Dermis microvascular lymphatic vessel endothelial cell (primary cell): ENCODE measurements around the gene NFS1. TPM values are rescaled to one million over a fixed set of nuclear protein-coding genes. Genes with fewer than 3 reads are reported as not detected.

ENCODE experiments used
- total RNA-seq: library from RNA; depleted of rRNA; stranded (reverse); fragments of >200 nt; gene quantifications from 2 replicates; pipeline ENCODE4 v1.2.1, GENCODE V29; 2014

NFS1 gene
- total RNA-seq, 1 donor from 2014 or later, result 15.1 TPM

Other genes with a start within 250 kb of the NFS1 start
- gene CEP250, start 243.8 kb downstream of the NFS1 start, total RNA-seq, result 6.7 and 7.3 TPM in 2 replicates
- gene C20orf173, start 169.7 kb downstream of the NFS1 start, total RNA-seq, result not detected in 2 replicates
- 287 and 401 TPM in 2 replicates for gene ERGIC3, start 157.3 kb downstream of the NFS1 start, total RNA-seq
- 10.5 and 18.6 TPM in 2 replicates for gene SPAG4, start 83.5 kb downstream of the NFS1 start, total RNA-seq
- gene CPNE1, start 34.5 kb downstream of the NFS1 start, total RNA-seq, result 142 and 145 TPM in 2 replicates
- gene RBM12, start 34.5 kb downstream of the NFS1 start, total RNA-seq, result 33.0 and 39.7 TPM in 2 replicates
- gene ROMO1, start 53 bp upstream of the NFS1 start, total RNA-seq, result 176 and 319 TPM in 2 replicates
- 255 and 271 TPM in 2 replicates for gene RBM39, start 42.9 kb upstream of the NFS1 start, total RNA-seq
- 22.1 and 23.8 TPM in 2 replicates for gene PHF20, start 72.7 kb upstream of the NFS1 start, total RNA-seq